ENCODE data around the gene NYAP1.

NYAP1 gene

DNA sequence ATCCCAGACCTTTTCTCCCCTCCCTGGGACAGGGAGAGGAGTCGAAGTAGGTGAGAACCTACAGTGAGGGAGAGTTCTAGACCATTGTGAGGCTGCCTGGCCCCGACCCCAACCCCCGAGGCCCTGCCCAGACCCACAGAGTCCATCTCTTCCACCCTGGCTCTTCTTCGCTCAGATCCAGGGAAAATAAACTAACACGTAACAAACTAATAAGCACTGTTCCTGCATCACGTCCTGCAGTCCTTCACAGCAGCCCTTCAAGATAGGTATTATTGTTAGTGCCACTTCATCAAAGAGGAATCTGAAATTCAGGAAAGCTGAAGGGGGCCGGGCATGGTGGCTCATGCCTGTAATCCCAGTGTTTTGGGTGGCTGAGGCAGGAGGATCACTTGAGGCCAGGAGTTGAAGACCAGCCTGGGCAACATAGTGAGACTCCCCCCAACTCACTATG lies 19.5 kb upstream of the NYAP1 start, which contains the start of gene SPACDR:
TSS of gene SPACDR (minus strand) at position 51 of the 451 bp plus-strand sequence. CDS start 235 bp downstream, outside the sequence.
- no peak for DNase-seq

DNA sequence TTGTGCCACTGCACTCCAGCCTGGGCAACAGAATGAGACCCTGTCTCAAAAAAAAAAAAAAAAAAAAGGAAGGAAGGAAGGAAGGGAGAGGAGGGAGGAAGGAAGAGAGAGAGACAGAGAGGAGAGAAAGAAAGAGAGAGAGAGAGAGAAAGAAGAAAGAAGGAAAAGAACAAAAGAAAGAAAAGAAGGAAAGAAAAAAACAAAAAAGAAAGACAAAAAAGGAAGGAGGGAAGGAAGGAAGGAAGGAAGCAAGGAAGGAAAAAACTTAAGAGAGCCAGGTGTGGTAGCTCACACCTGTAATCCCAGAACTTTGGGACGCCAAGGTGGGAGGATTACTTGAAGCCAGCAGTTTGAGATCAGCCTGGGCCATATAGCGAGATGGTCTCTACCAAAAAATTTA lies 18.9 kb upstream of the NYAP1 start:
- DNase-seq = no peak

DNA sequence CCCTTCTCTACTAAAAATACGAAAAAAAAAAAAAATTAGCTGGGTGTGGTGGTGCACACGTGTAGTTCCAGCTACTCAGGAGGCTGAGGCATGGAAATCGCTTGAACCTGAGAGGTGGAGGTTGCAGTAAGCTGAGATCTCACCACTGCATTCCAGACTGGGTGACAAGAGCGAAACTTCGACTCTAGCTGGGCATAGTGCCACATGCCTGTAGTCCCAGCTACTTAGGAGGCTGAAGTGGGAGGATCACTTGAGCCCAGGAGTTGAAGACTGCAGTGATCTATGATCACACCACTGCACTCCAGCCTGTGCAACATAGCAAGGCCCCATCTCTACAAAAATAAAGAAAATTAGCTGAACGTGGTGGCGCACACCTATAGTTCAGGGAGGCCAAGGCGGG lies 18.4 kb upstream of the NYAP1 start:
- DNase-seq = no peak

GRCh38 chr7:100465702-100466311 lies 17.9 kb upstream of the NYAP1 start:
- peak; percentile 27 for DNase-seq

GRCh38 chr7:100466653-100467605 lies 16.8 kb upstream of the NYAP1 start:
- DNase-seq = no peak

DNA sequence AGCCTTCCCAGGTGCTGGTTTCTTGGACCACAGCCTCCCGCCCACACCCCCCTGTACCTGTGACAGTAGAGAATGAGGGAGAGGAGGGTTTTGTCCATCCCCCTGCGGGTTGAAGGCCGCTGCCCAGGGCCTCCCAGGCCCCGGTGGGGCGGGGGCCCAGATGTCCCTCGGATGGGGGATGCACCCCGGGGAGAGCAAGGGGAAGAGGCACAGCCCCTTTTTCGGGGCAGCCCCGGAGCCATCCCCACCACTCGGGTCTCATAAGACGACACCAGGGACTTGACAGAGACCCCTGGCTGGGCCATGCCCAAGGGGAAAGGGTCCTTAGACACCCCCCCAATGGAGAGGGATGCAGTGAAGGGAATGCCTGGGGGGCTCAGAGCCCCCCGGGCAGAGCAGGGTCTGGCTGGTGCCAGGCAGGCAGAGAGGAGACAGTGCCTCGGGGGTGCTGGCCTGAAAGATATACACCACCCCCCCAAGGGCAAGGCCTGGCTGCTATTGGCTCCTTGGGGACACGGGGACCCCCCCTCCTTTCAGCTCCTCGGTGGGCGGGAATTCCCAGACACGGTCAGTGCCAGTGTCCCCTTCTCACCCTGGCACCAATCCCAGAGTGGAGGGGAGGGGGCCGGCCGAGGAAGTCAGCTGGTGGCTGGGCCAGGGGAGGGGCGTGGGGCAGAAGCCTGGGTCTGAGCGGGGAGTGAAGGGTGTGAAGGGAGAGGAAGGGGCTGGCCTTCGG lies 15.9 kb upstream of the NYAP1 start:
- DNase-seq = peak; percentile 8

GRCh38 chr7:100469227-100470044 lies 14.3 kb upstream of the NYAP1 start:
- DNase-seq = peak; percentile 71

- no peak for DNase-seq
Observed at GRCh38 chr7:100471021-100471420, 12.7 kb upstream of the NYAP1 start.

- no peak for DNase-seq
Observed at GRCh38 chr7:100472121-100472851, 11.4 kb upstream of the NYAP1 start.

DNA sequence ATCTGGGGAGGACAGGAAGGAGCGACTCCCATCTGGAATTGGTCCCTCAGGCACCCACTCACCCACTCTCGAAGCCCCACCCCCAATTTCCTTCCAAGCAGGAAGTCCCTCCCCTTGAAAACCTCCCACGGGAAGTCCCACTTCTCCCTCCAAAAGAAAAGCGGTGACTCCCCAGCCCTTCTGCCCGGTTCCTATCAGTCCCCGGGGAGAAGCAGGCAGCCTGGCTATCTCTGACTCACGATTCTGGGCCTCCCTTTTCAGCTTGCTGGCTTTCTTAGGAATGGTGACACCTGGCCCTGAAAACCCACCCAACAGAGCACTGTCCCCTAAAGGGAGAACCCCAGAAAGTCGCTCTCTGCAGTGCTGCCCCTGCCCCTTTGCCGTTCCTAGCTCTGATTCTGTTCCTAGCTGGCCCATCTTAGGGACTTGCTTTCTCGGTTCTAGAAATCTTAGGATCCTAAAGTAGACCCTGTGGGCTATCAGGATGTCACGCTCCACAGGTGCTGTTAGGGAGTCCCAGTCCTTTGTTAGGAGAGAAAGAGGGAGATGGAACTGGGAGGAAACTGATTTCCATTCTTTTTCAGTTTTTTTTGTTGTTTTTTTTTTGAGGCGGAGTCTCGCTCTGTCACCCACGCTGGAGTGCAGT lies 10.8 kb upstream of the NYAP1 start:
- no peak for DNase-seq

- DNase-seq = no peak
Observed at GRCh38 chr7:100475549-100475948, 8.2 kb upstream of the NYAP1 start.

- no peak for DNase-seq
Observed at GRCh38 chr7:100476101-100476780, 7.5 kb upstream of the NYAP1 start.

GRCh38 chr7:100476903-100477870 lies 6.5 kb upstream of the NYAP1 start:
- DNase-seq = no peak

DNA sequence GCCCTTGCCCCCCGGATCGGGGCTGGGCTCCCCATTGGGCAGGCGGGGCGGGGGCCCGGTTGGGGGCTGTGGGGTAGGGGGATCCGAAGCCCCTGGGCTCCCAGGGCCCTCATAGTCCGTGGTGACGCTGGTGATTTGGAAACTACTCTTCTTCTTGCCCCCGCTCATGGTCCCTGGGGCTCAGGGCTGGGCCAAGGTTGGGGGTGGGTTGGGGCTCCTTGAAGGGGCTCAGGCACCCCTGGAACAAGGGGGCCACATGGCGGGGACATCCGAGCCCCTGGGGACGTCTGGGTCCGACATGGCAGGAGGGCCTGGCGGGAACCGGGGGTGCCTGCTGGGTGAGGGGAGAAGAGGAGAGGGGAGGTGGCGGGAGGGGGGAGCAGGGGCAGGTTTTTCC lies 5.9 kb upstream of the NYAP1 start:
- DNase-seq = no peak

- DNase-seq = peak; percentile 74
Observed at GRCh38 chr7:100478958-100479660, 4.6 kb upstream of the NYAP1 start, which contains the start of gene TSC22D4. Gene TSC22D4, minus strand, starts transcription at chr7:100479214. Its CDS starts 1,176 bp downstream, at chr7:100478038.

DNA sequence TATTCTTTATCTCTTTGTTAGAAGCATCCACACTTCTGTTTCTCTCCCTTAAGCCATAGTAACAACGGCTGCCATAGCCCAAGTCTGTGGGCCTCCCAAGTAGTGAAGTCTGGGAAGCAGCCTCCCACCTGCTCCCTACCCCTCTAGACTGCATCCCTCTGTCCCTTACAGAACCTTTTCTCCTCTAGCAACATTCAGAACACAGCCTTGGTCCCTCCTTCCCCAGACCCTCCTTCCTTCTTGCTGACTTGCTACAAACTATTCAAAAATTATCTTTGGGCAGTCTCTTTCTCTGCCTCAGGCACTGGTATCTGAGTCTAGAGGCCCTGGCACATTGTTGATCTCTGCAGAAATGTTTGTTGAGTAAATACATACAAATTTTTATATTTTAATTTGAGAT lies 2.3 kb upstream of the NYAP1 start:
- DNase-seq = no peak

- DNase-seq = no peak
Observed at GRCh38 chr7:100482728-100483089, 1.0 kb upstream of the NYAP1 start.

DNA sequence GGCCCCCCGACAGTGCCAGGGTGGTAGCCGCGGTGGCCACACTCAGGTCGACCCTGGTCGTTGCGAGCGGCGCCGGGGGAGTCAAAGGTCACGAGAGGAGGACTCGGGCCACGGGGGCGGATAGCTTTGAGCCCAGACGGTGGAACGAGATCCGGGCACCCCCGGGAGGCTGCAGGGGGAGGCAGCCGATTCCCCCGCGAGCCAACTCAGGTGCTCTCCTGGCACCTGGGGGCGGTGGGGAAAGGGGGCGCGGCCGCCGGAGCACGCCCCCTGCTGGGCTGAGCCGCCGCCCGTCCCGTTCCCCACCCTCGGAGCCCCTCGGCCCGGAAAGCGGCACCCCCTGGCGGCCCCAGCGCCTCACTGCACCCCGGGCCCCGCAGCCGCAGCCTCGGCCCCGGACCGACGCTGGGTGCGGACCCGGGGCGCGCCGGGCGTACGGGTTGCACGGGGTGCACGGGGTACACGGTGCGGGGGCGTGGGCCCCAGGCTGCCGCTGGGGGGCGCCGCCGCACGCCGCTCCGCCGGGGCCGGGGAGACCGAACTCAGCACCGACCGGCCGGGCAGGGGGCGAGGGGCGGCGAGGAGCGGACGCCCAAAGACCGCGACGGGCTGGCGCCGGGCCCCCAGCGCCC lies 521 bp upstream of the NYAP1 start:
- peak; percentile 38 for DNase-seq

Measured in DMS79 treated with DMSO at 0.1 percent for 48 hours (cell line).